ENCODE measurements around the gene TMA7B.

TMA7B gene

DNA sequence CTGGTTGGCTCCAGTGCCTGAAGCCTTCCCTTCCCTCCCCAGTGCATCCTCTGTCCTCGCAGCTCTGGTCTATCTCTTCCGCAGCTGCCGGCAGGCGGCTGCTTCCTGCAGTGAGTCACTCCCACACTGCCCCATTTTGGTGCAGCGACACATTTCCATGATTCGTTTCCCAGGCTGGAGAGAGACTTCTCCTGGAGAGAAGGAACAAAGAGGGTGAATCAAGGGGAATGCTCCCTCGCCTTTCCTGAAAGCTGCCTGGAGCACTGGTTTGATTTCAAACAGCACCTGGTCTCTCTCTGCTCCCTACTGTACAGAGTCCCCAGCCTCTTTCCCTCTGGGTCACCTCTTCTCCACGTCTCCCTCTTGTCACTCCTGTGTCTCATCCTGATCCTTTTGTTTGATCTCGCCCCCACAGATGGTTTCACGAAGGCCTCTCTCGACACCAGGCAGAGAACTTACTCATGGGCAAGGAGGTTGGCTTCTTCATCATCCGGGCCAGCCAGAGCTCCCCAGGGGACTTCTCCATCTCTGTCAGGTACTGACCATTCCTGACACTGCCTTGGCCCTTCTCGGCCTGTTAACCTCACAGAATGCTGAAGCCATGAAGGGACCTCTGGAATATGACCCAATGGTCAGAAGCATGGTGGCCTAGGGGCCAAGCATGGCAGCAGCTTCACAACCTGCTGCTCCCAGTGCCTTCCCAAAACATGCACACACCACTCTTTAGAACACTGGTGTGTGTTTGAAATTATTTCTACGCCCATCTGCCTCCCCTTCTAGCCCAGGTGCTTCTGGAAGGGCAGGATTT is at the start of gene TMA7B:
Gene TMA7B, plus strand, starts transcription at position 758 of the 808 bp plus-strand sequence. CDS start 3,978 bp downstream, outside the sequence.
- DNase-seq, result peak in 5 of 6 experiments; percentile 9 to 52 (median 19)

DNA sequence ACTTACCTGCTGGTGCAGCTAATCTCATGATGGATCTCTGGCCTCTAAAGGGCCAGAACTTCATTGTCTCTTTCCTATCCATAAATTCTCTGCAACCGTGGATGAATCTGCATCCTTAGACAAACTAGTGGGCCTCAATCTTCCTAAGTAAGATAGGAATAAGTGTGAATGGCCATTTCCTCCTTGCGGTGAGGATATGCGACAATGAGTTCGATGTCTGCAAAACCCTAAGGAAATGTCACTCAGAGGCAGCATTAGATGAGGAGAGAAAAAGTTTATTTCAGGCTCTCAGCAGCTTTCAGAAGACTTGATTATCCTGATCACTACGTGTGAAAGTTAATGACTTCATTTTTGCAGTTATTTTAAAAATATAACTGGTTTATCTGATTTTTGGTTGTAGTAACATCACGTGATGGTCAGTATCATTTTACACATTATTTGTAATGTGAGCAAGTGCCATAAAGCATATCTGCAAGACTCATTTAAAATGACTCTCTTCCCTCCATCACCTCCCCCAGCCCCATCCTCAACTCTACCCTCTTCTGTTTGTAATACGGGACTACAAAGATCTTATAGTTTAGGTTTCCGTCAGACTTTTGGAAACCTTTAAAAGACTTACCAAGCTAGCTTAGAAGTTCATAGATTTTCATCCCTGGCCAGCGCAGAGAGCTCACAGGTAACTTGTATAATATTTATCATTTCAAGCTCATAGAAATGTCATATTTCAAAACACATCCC is 49.2 kb upstream of the TMA7B start:
- peak in 1 of 6 experiments; percentile 18 for DNase-seq

DNA sequence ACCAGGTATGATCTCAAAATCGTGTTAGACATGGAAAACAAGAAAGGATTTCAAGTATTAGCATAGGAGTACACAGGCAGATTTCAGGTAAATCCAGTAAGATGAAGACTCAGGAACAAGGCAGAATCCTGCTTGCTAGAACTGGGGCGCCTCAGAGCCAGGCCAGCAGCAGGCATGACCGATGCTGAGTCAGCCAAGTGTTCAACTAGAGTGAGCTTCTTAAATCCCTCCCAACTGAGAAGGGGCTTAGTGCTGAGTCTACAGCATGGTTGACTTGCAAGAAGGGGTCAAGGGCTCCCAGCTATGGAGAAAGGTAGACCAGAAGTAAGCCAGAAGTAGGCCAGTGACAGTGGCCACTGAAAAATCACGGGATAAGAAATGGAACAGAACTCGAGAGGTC is 46.9 kb upstream of the TMA7B start:
- no peak for DNase-seq

DNA sequence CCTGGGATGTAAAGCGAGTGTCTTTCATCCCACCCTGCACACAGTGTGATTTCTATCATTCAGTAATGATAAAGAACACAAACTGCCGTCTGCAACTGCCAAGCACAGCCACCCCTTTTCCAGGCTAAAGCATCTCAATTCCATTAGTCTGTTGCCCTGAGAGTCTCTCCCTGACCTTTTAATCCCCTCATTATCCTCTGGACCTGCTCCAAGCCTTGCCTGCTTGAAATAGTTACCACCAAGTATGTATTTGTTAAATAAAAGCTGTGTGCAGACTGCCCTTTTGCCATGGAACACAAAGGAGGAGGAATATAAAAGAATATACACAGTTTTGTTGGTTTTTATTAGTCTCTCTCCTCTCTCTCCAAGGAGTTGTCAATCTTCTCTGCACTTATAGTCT is 46.3 kb upstream of the TMA7B start:
- DNase-seq, result no peak

DNA sequence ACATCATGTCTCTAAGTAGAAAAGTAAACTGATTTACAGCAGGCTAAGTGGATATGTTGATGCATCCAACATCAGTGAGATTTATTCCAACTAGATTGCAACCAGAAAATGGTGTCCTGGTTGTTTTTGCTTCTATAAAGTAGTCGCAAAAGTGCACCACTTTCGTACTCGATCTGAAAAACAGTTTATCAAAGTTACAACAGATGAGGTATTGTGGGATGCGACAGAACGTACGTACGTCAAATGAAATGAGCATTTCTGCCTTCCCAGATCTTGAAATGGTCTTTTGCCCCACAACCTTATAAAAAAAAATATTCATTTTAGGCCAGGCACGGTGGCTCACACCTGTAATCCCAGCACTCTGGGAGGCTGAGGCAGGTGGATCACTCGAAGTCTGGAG is 45.6 kb upstream of the TMA7B start:
- DNase-seq, result peak in 1 of 6 experiments; percentile 17

DNA sequence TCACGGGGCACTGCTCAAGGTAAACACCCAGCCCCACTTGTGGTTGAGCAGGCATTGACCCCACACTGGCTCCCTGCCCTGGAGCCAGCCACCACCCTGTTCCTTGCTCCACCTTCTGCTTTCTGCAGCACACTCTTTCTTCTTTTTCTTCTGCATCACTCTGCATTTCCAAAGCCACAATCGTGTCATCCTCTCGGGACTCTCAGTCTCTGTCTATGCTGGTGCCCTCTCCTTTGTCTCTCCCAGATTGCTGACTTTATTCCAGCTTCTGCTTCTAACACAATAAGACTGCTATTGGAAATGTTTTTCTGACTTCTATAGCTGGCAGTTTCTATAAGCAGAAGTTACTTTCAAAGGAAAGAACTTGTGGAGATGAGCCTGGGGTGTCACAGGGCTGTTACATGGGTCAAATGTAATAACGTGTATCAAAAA is 44.9 kb upstream of the TMA7B start:
- DNase-seq, result no peak

DNA sequence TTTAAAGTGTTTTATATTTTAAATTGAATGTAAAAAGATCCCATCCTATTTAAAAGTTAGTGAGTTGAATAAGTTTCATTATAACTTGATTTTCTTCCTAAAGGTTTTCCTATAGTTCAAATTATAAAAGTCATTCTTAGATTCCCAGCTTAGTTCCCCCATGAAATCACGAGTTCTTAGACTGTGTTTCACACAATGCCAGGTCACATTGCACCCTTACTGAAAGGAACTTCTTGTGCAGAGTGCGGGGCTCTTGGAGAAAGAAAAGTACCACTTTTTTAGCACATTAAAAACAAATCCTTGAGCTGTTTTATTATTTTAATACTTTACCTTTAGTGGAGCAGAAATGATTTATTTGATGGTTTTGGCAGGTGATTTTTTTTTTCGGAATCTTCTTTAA is 43.7 kb upstream of the TMA7B start:
- no peak for DNase-seq

DNA sequence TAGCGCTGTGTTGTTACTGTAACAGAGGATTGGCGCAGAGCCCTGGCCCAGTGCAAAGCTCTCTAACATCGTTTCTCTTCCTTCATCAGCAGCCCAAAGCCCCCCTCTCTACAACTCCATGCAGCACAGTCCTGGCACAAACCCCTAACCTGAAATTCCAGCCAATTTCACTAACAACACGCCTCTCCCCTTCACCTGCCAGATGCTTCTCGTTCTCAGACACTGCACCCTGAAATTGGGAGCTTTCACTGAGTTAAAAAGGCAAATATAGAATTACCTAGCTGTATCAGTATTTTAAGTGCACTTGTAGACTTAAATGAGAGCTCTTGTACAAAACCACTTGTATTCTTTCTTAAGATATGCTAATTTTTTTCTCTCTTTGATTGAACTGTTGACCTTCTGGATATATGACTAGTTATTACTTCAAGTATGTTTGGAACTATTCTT is 43.0 kb upstream of the TMA7B start:
- no peak for DNase-seq

DNA sequence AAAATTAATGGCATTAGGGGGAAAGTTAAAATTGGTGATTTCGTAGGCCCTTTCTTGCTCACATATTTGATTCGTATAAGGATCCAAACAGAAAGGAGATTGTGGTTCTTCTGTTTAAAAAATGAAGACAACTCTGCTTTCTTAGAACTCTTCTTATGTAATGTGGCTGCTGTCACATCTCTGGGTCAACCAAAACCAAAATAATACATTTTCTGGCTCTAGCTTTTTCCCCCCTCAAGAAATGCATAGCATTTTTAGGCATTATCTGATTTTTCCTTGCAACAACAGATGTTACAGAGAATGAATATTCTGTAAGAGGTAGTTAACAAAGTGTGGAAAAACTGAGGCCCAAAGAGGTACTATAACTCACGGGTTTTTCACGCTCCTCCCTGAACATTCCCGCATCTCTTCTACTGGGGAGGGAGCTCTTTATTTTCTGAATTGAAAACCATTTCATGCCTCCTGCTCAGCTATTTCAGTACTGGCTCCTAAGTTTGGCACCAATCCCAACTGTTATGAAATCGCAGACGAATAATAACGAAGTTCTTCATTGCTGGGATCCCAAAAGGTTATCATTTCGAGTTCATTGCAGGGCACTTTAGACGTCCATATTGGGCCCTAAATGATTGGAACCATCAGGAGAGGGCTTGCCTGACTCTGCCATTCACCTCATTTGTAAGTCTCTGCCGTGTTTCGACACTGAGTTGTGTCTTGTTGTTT is 42.3 kb upstream of the TMA7B start:
- DNase-seq, result no peak

DNA sequence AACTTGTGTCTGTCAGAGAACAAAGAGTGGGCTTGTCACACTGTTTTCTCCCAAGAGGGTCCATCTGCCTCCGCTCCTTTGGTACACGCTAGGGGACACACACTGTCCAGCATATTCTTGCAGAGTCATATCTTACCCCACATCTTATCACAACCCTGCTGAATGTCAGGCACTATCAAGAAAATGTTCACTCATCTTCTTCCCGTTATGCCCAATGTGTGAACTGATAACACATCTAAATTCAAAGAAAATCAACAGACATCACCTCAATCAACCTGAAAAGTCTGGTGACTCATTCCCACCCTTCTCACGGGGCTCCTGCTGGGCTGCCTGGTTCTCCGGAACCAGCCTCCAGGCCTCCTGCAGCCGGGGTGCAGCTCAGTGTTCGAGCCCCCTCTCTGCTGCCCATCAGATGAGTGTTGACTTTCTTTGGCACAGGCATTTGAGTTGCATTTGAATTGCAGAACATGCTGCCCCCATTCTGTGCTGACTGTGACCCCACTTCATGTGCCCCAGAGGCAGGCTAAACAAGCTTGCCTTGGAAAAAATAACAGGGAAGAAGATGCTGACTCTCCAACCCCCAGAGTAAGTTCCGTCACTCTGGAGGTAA is 40.0 kb upstream of the TMA7B start:
- peak in 2 of 6 experiments; percentile 23 to 25 for DNase-seq

DNA sequence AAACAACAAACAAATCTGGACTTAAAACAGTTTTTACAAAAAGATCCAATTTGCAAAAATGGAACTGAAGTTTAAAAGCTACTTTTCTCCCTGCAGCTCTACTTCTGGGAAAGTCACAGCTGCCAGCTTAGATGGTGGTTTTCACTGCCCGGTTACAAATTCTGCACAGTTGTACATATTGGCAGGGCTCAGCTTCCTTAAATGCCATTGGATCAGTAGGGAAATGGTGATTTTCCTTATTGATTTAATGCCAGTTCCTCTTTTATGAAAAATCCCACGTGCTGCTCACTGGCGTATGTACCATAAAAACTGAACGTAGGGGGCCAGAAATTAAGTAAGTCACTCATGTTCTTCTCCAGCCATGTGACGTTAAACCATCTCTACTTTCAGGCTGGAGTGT is 36.5 kb upstream of the TMA7B start:
- no peak for DNase-seq

DNA sequence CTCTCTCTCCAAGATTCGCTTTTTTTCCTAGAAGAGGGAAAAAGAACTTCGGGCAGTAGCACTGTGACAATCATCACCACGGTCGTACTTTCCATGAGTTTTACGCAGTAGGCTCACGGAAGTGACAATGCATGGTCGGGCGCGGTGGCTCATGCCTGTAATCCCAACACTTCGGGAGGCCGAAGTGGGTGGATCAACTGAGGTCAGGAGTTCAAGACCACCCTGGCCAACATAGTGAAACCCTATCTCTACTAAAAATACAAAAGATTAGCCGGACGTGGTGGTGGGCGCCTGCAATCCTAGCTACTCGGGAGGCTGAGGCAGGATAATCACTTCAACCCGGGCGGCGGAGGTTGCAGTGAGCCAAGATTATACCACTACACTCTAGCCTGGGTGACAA is 35.9 kb upstream of the TMA7B start:
- no peak for DNase-seq

DNA sequence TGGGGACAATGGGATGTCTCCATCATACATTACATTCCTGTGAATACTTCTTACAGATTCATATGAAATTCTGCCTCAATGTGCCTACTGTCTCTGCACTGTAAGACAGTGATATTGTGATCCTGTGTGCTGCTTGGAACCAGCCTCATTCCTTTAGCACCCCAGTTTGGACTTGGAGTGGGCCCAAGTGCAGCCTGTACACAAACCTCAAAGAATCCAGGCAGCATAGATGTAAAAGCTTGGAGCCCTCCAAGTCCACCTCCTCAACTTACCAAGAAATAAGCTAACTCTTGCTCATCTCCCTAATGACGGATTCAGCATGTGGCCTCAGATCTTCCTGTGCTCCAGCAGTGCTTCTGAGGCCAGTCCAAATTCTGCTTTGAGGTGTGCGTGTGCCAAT is 34.9 kb upstream of the TMA7B start:
- DNase-seq, result no peak

DNA sequence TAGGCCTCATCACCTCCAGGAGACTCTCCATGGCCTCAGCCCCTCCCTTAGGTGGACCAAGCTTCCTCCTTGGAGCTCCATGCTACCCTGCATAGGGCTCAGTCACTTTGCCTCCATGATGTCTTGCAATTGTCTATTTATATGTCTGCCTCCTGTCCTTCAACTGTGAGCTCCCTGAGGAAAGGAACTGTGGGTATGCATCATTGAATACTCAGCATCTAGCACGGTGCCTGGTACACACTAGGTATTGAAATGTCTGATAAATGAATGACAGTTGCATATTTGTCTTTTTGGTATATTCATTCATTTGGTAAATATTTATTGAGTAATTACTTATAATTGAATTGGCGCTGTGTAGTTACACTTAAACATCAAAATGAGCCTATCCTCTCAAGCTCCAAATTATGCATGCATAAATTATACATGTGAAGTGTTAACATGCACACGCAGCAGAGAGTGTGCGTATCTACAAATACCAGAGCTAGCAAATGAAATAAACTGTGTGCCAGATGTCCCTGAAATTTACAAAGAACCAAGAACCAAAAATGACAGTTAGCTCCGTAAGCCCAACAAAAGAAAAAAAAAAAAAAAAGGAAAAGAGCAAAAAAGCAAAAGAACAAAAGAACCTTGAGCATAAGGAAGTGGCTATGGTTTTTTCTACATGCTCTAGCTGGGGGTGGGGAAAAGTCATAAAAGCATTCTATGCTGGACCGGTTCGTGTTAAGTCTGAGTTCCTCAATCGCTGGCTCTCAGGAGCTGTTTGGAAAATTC is 34.1 kb upstream of the TMA7B start:
- peak in 4 of 6 experiments; percentile 34 to 68 (median 58) for DNase-seq

DNA sequence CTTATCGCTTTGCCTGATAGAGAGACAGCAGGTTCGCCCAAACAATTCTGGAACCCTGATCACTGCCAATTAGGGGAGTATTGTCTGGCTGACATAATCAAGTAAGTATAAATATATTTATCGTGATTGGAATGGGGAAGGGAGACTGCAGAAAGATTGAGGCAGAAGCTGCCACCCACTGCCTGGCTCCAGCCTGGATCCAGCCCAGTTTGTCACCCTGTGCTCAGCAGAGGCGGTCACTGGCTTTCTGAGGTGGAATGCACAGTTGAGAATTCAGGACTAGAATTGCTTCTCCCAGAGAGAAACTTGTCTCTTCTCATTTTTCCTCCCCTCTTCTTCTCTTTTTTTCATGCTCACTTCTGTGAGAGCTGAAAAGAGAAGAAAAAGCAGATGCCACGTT is 33.4 kb upstream of the TMA7B start:
- DNase-seq, result no peak

DNA sequence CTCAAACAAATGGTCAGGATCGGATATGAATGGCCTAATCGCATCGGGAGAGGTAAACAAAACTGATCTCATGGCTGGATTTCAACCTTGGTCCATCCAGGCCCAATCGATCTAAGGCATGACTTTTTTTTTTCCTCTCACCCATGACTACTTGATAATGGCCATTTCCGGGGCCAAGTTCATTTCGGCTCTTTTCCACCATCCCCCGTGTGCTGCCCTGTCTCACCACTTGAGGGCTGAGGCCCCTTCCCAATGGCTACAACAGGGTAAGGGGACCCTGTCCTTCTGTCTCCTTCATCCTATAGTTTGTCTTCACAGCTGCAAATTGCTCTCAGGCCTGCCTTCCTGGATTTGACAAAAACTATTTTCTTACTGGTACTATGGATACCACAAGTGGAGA is 32.7 kb upstream of the TMA7B start:
- no peak for DNase-seq

DNA sequence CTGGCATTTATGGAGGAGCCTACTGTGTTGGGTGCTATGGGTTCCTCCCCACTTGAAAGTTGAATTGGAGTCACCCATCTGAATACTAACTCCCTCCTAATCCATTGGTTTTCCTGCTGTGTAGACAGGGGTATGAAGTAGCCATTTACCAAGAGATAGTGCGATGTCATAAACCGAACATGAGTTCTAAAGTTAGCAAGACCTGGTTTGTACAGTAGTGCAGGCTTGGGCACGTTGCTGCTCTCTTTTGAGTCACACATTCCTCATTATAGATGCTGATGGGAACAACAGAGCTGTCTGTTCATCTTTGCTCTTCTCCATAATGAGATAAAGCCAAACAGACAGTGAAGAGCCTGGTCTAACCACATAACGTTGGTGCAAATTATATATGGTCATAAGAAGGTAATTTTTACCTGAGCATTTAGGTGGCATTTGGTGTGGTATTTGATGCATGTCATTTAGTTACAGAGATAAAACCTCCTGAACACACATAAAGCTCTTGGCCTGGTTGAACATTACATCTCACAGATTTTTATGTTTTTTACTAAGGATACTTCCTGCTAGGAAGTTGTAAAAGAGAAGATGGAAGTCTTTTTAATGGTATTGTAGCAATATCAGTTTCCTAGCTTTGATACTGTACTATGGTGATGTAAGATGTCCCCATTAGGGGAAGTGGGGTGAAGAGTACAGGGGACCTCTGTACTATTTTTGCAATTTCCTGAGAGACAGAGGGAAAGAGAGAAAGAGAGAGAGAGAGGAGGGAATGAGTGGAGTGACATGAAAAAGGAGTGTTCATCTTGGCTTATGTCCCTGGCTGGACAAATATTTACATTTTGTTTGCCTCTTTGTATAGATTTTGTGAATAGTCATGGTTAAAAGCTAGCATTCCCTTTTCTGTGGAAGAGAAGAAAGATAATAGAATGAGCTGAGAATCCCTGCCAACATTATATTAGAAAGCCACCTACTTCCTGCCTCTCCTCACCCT is 31.4 kb upstream of the TMA7B start:
- DNase-seq, result no peak

DNA sequence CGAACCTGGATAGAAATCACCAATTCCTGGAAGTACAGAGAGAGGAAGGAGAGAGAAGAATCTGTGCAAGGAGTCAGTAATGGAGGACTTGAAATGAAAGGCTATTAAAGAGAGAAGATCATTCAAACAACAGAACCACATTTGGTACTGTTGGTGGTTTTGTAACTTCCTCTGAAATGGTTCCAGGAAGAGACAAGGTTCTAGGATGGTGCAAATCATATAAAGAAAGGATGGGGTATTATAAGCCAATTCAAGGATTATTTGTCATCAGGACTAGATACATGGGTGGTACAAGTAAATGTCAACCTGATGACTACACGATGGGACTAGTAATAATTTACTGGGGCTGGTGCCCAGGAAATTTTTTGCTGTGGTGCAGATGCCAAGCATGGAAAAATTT is 28.9 kb upstream of the TMA7B start:
- DNase-seq, result peak in 2 of 6 experiments; percentile 13 to 28

DNA sequence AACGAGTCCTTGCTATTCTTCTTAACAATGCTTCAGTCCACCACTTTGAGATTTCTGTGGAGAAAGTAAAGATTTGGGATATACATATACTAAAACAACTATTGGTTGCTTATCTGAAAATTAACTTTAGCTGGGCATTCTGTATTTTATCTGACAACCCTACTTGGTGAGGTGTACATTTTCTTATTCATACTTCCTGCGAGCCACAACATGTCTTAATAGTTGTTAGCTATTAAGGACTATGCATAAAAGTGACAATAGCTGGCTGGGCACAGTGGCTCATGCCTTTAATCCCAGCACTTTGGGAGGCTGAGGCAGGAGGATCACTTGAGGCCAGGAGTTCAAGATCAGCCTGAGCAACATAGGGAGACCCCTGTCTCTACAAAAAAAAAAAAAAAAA is 28.0 kb upstream of the TMA7B start:
- DNase-seq, result no peak

DNA sequence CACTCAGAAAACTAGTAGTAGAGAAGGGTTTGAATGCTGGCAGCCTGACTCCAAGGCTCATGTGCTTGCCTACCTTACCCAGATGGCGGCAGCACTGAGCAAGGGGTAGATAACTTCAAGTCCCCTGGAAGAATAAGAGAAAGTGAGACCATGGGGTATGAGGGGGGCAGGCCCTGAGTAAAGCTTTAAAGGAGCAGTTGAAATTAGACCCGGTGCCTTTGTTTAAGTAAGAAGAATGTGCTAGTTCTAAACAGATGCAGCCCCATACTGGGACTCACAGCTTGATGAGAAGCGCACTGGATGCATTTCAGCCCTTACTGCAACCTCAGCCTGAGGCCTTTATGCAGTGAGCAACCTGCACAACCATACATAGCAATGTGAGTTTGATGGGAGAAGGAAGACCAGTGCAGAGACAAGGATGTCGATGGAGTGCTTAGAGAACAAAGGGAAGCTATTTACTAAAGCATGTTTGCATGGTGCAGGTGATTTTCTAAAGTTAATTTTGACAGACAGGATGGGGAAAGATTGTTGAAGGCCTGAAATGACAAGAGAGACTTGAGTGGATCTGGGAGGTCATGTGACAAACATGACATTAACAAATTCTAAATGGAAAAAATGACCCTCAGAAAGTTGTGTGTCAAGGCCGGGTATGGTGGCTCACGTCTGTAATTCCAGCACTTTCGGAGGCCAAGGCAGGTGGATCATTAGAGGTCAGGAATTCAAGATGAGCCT is 27.1 kb upstream of the TMA7B start:
- peak; percentile 13 to 37 (median 24) for DNase-seq

Measured in stimulated activated naive CD4-positive, alpha-beta T cell (primary cell).